Left ventricle myocardium inferior (tissue), 1 donor: ENCODE data around the gene GRIN2A. TPM values are rescaled to one million over a fixed set of nuclear protein-coding genes. Genes with fewer than 3 reads are reported as not detected.

Source experiments
- DNase-seq: peaks from one replicate; pipeline ENCODE4 v3.0.0-alpha.2; 2020
- H3K27ac ChIP-seq: fragments of 200-600 bp; replicated peaks from 2 replicates; pipeline ENCODE4 v1.8.0; 2021
- H3K27me3 ChIP-seq: fragments of 200-600 bp; 2 replicates; pipeline ENCODE4 v1.8.0; 2021; ENCODE audit warnings: low read depth
- H3K36me3 ChIP-seq: fragments of 200-600 bp; 2 replicates; pipeline ENCODE4 v1.8.0; 2021
- H3K4me1 ChIP-seq: fragments of 200-600 bp; 2 replicates; pipeline ENCODE4 v1.8.0; 2021
- H3K4me3 ChIP-seq: fragments of 200-600 bp; 2 replicates; pipeline ENCODE4 v1.8.0; 2021; ENCODE audit warnings: mild to moderate bottlenecking, moderate library complexity
- H3K9me3 ChIP-seq: fragments of 200-600 bp; replicated peaks from 2 replicates; pipeline ENCODE4 v1.8.0; 2021
- CTCF ChIP-seq: fragments of 200-600 bp; IDR thresholded peaks from 2 replicates; pipeline ENCODE4 v1.8.0; 2021; ENCODE audit warnings: antibody characterized with exemption, mild to moderate bottlenecking, borderline replicate concordance
- intact Hi-C: fragments of 100-400 bp; cut with micrococcal nuclease; formaldehyde crosslinking; loops from one replicate; pipeline ENCODE4 v1.11.0; 2022
- total RNA-seq: library from RNA; stranded (reverse); fragmentation: NEBNext Ultra II Directional; extraction: Animal tissue kit (Norgen Biotek cat#: 25700); gene quantifications from one replicate; pipeline ENCODE4 v1.2.1, GENCODE V29; 2021
- donor health status: DM: no; HTN: yes; CAD: no; lungs with severe emphysema.

GRIN2A gene
- total RNA-seq, 1 donor from 2014 or later, result 2.4 TPM

GRCh38 chr16:9907752-9908151 lies 274.5 kb downstream of the GRIN2A start:
- no peak overlapping the region for H3K27ac ChIP-seq
- no peaks in the 10 kb centered on the region for H3K9me3 ChIP-seq
- H3K4me3 ChIP-seq, result no peak overlapping the region
- DNase-seq, result no peak
- intact Hi-C loops, result no loop called here
- H3K4me1 ChIP-seq, result peaks cover 17% of the 10 kb centered on the region
- no peaks in the 10 kb centered on the region for H3K36me3 ChIP-seq
- H3K27me3 ChIP-seq, result no peaks in the 10 kb centered on the region
- TF ChIP-seq CTCF, result no peak

GRCh38 chr16:9906218-9906617 lies 276.0 kb downstream of the GRIN2A start:
- H3K4me3 ChIP-seq, result no peak overlapping the region
- TF ChIP-seq CTCF, result no peak
- H3K36me3 ChIP-seq, result no peaks in the 10 kb centered on the region
- no peaks in the 10 kb centered on the region for H3K9me3 ChIP-seq
- intact Hi-C loops, result no loop called here
- DNase-seq, result no peak
- peaks cover 3% of the 10 kb centered on the region for H3K27me3 ChIP-seq
- H3K4me1 ChIP-seq, result peaks cover 17% of the 10 kb centered on the region
- H3K27ac ChIP-seq, result no peak overlapping the region

GRCh38 chr16:9904526-9904925 lies 277.7 kb downstream of the GRIN2A start:
- intact Hi-C loops, result no loop called here
- Histone ChIP-seq H3K9me3 (no peaks in the 10 kb centered on the region), H3K4me1 (peaks cover 17% of the 10 kb centered on the region)

GRCh38 chr16:9900576-9900975 lies 281.7 kb downstream of the GRIN2A start:
- Histone ChIP-seq H3K4me1 (no peaks in the 10 kb centered on the region), H3K27ac (no peak overlapping the region), H3K9me3 (no peaks in the 10 kb centered on the region), H3K27me3 (peaks cover 3% of the 10 kb centered on the region), H3K4me3 (no peak overlapping the region), H3K36me3 (no peaks in the 10 kb centered on the region)
- TF ChIP-seq CTCF, result no peak
- intact Hi-C loops, result no loop called here
- no peak for DNase-seq

More at GRCh38 chr16:9904526-9904925, 277.7 kb downstream of the GRIN2A start:
- no peaks in the 10 kb centered on the region for H3K36me3 ChIP-seq
- H3K27me3 ChIP-seq, result peaks cover 3% of the 10 kb centered on the region
- H3K27ac ChIP-seq, result no peak overlapping the region
- H3K4me3 ChIP-seq, result no peak overlapping the region
- DNase-seq, result no peak
- TF ChIP-seq CTCF, result no peak

GRCh38 chr16:9898555-9898954 lies 283.7 kb downstream of the GRIN2A start:
- Histone ChIP-seq H3K27me3 (peaks cover 3% of the 10 kb centered on the region), H3K4me3 (no peak overlapping the region), H3K36me3 (no peaks in the 10 kb centered on the region), H3K4me1 (no peaks in the 10 kb centered on the region), H3K27ac (no peak overlapping the region), H3K9me3 (no peaks in the 10 kb centered on the region)
- intact Hi-C loops, result no loop called here
- TF ChIP-seq CTCF, result no peak
- DNase-seq, result no peak

- Histone ChIP-seq H3K4me1 (no peaks in the 10 kb centered on the region), H3K27ac (no peak overlapping the region), H3K36me3 (no peaks in the 10 kb centered on the region), H3K4me3 (no peak overlapping the region), H3K9me3 (no peaks in the 10 kb centered on the region), H3K27me3 (peaks cover 3% of the 10 kb centered on the region)
- intact Hi-C loops, result no loop called here
- no peak for DNase-seq
- TF ChIP-seq CTCF, result no peak
Measured at GRCh38 chr16:9898124-9898523, 284.1 kb downstream of the GRIN2A start.
